K562 (cell line): ENCODE data around the gene ESPN. TPM values are rescaled to one million over a fixed set of nuclear protein-coding genes. Genes with fewer than 3 reads are reported as not detected.
A peak's percentile ranks its signal among the peaks of the same experiment; 100 is the strongest.

ENCODE experiments used
- ATAC-seq: fragments of 200-7000 bp; cut with Tn5 transposase; 3 replicates; pipeline ENCODE4 v1.9.1; 2020; ENCODE audit warnings: moderate library complexity
- BruUV-seq: library from RNA; stranded (reverse); fragments of 400-500 nt; replicated peaks from 2 replicates; lab custom pipeline; 2021; lab: Mats Ljungman, UMichigan
- CTCF ChIA-PET: fragments of 300-600 bp; formaldehyde crosslinking; extraction: SDS; loops from one replicate; lab custom pipeline; 2021; ENCODE audit warnings: low intra/inter-chr PET ratio; lab: Yijun Ruan, JAX
- POLR2A ChIA-PET: fragments of 300-600, 350-650 bp; sonication (Branson Sonifier 250); formaldehyde crosslinking; extraction: SDS; loops from one replicate; lab custom pipeline; 2021; ENCODE audit warnings: antibody characterized with exemption, inconsistent platforms; lab: Yijun Ruan, JAX
- DNase-seq, 4 experiments: peaks; one replicate each; pipeline versions ENCODE4 v3.0.0 to v3.0.0-alpha.2; 2011 to 2018; ENCODE audit warnings: low spot score in 3 of 4, mixed read lengths in 3 of 4; ENCODE audit errors: extremely low read depth in 1 of 4
- FAIRE-seq: peaks from 2 replicates; lab custom pipeline; 2011; peaks lifted over from hg19 to GRCh38; lab: Jason Lieb, UNC
- H2AFZ ChIP-seq: 2 replicates; pipeline ENCODE4 v1.6.0; 2011; ENCODE audit warnings: low read depth, low read length, control low read depth, inconsistent platforms
- H3K27ac ChIP-seq: fragments of 200-600 bp; 3 replicates; pipeline ENCODE4 v1.8.0; 2011; ENCODE audit warnings: low read depth, mild to moderate bottlenecking, control low read depth, inconsistent platforms, low read length, moderate library complexity, mixed read lengths; ENCODE audit errors: extremely low read depth
- H3K27me3 ChIP-seq, 2 experiments: fragments of 300-600 bp in 1 of 2; 2 replicates in 1 of 2; 3 replicates in 1 of 2; pipeline versions ENCODE4 v1.6.0 to v1.8.0; 2011; ENCODE audit warnings: inconsistent platforms in 2 of 2, low read length in 2 of 2, mild to moderate bottlenecking in 1 of 2, mixed read lengths in 1 of 2, moderate library complexity in 1 of 2; ENCODE audit not compliant: control insufficient read depth in 2 of 2, insufficient read depth in 2 of 2
- H3K36me3 ChIP-seq: fragments of 300-600 bp; 3 replicates; pipeline ENCODE4 v1.8.0; 2011; ENCODE audit warnings: mild to moderate bottlenecking, low read length, inconsistent platforms; ENCODE audit not compliant: control insufficient read depth, insufficient read depth
- H3K4me1 ChIP-seq, 2 experiments: fragments of 200-600 bp in 1 of 2; replicated peaks in 1 of 2; 2 replicates in 1 of 2; 3 replicates in 1 of 2; pipeline versions ENCODE4 v1.5.1 to v1.8.0; 2011; ENCODE audit warnings: inconsistent platforms in 2 of 2, low read length in 2 of 2, mild to moderate bottlenecking in 1 of 2, mixed read lengths in 1 of 2, moderate library complexity in 1 of 2; ENCODE audit not compliant: control insufficient read depth in 2 of 2, insufficient read depth in 2 of 2
- H3K4me2 ChIP-seq: 2 replicates; pipeline ENCODE4 v1.6.1; 2011; ENCODE audit warnings: low read length, control low read depth, inconsistent platforms, mixed read lengths; ENCODE audit not compliant: insufficient read depth
- H3K4me3 ChIP-seq: fragments of 200-600 bp; sonication (generic), shearing (Covaris generic); 2 replicates; pipeline ENCODE4 v1.5.1; 2016; ENCODE audit warnings: control low read depth, inconsistent platforms
- H3K79me2 ChIP-seq: fragments of 200-600 bp; 3 replicates; pipeline ENCODE4 v1.8.0; 2011; ENCODE audit warnings: low read length, inconsistent platforms; ENCODE audit not compliant: control insufficient read depth, insufficient read depth
- H3K9ac ChIP-seq, 2 experiments: 2 replicates each; pipeline versions ENCODE4 v1.6.0 to v1.6.1; 2011; ENCODE audit warnings: low read depth in 2 of 2, low read length in 2 of 2, control low read depth in 1 of 2, inconsistent platforms in 1 of 2, mild to moderate bottlenecking in 1 of 2, mixed read lengths in 1 of 2; ENCODE audit not compliant: insufficient read depth in 1 of 2
- H3K9me1 ChIP-seq: one replicate; pipeline ENCODE4 v1.6.0; 2011; ENCODE audit warnings: inconsistent platforms, mild to moderate bottlenecking, low read length, moderate library complexity; ENCODE audit not compliant: control insufficient read depth, insufficient read depth
- H3K9me3 ChIP-seq: replicated peaks from 2 replicates; pipeline ENCODE4 v1.5.1; 2011; ENCODE audit warnings: low read depth, low read length, inconsistent platforms; ENCODE audit not compliant: control insufficient read depth, insufficient read depth
- H4K20me1 ChIP-seq: replicated peaks from 2 replicates; pipeline ENCODE4 v1.6.1; 2011; ENCODE audit warnings: low read length, inconsistent platforms, mixed read lengths; ENCODE audit not compliant: control insufficient read depth, insufficient read depth
- CCAR2 ChIP-seq: fragments of 200-400 bp; formaldehyde crosslinking; IDR thresholded peaks from 2 replicates; pipeline ENCODE4 v1.6.1; 2017; ENCODE audit warnings: mild to moderate bottlenecking, low read depth, low read length
- PHF8 ChIP-seq: fragments of 200-600 bp; sonication (generic); IDR thresholded peaks from 2 replicates; pipeline ENCODE4 v1.6.1; 2012; ENCODE audit warnings: mixed run types, mild to moderate bottlenecking, inconsistent platforms, low read length, moderate library complexity, borderline replicate concordance
- WGBS: fragments of 100-300 bp; shearing (Covaris generic); methylation state at CpG from one replicate; pipeline ENCODE4 v1.1.6; 2016; ENCODE audit warnings: low coverage, mixed read lengths; ENCODE audit not compliant: insufficient coverage; ENCODE audit errors: missing lambda C conversion rate; 5-methylcytosine and 5-hydroxymethylcytosine counted together
- in situ Hi-C: fragments of 300-500 bp; cut with MboI; formaldehyde crosslinking; loops from 4 replicates; pipeline ENCODE4 v1.15.0; 2018; ENCODE audit warnings: inconsistent platforms, mixed read lengths
- intact Hi-C: fragments of 100-400 bp; cut with micrococcal nuclease; formaldehyde crosslinking; loops from 2 replicates; pipeline ENCODE4 v1.14.2; 2022
- polyA plus RNA-seq, 8 experiments: library from polyadenylated mRNA; depleted of rRNA in 4 of 8; stranded (reverse) in 5 of 8; unstranded in 3 of 8; fragments of >200 nt; fragmentation: Nextera tagmentation in 2 of 8; fragmentation: Illumina TruSeq in 1 of 8; extraction: Ambion mirVana in 2 of 8; extraction: Trizol in 1 of 8; gene quantifications; 2 replicates each; pipeline versions ENCODE4 v1.2.1 to v1.2.3, GENCODE V29; 2011 to 2014; ENCODE audit warnings: inconsistent platforms in 1 of 8, missing spikeins in 1 of 8
- total RNA-seq, 7 experiments: library from RNA; depleted of rRNA in 6 of 7; stranded (reverse); fragments of >200 nt in 6 of 7; fragmentation: Illumina TruSeq in 2 of 7; extraction: Trizol in 2 of 7; gene quantifications; 2 replicates each; pipeline versions ENCODE4 v1.2.1 to v1.2.3, GENCODE V29; 2011 to 2021; ENCODE audit warnings: low replicate concordance in 1 of 7
- TF ChIP-seq, protein P1 (sequence below): fragments of 450-650 bp; IDR thresholded peaks from 2 replicates; pipeline ENCODE4 v1.6.1; 2018; ENCODE audit not compliant: partially characterized antibody
- TF ChIP-seq, protein P2 (sequence below): fragments of 250-450 bp; sonication (Bioruptor Pico); IDR thresholded peaks from 2 replicates; pipeline ENCODE4 v1.8.0; 2021; ENCODE audit warnings: mild to moderate bottlenecking, moderate library complexity

ESPN gene
- total and polyA plus RNA-seq, 9 of the 15 experiments (the other 6 are each of a cell fraction or from before 2014, with no cell fraction given) = 0.07 to 1.2 (median 0.45) TPM; not detected in 3

DNA sequence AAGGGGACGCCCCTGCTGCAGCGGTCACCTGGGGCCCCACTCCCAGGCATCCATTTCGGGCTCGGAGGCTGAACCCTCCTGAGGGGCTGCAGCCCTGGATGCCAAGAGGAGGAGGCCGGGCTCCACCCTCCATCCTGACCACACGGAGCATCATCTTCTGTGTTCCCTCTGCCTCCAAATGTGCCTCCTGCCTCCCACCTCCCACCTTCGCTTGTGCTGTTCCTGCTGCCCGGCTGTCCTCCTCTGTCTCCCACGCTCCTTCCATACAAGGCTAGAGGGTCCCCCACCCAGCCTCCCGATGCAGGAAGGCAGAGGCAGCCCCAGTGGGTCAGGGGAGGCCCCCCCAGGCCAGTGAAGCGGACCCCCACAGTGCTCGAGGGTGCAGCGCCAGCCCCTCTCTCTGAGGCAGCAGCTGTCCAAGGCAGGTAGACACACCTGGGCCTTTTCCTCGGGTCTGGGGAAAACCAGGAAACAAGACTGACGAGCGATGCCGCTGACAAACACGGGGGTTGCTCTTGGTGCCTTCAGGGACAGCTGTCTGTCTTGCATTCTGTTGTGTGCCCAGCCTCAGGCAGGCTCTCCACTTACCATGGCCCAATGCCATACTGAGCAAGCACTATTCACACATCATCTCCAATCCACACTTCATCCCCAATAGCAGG, 83.7 kb downstream of the ESPN start (continued):
- TF ChIP-seq, protein P1, sequence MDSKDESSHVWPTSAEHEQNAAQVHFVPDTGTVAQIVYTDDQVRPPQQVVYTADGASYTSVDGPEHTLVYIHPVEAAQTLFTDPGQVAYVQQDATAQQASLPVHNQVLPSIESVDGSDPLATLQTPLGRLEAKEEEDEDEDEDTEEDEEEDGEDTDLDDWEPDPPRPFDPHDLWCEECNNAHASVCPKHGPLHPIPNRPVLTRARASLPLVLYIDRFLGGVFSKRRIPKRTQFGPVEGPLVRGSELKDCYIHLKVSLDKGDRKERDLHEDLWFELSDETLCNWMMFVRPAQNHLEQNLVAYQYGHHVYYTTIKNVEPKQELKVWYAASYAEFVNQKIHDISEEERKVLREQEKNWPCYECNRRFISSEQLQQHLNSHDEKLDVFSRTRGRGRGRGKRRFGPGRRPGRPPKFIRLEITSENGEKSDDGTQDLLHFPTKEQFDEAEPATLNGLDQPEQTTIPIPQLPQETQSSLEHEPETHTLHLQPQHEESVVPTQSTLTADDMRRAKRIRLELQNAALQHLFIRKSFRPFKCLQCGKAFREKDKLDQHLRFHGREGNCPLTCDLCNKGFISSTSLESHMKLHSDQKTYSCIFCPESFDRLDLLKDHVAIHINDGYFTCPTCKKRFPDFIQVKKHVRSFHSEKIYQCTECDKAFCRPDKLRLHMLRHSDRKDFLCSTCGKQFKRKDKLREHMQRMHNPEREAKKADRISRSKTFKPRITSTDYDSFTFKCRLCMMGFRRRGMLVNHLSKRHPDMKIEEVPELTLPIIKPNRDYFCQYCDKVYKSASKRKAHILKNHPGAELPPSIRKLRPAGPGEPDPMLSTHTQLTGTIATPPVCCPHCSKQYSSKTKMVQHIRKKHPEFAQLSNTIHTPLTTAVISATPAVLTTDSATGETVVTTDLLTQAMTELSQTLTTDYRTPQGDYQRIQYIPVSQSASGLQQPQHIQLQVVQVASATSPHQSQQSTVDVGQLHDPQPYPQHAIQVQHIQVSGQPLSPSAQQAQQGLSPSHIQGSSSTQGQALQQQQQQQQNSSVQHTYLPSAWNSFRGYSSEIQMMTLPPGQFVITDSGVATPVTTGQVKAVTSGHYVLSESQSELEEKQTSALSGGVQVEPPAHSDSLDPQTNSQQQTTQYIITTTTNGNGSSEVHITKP = no peak
- no peak for TF ChIP-seq CCAR2
- TF ChIP-seq, all 486 proteins: peak for 2

DNA sequence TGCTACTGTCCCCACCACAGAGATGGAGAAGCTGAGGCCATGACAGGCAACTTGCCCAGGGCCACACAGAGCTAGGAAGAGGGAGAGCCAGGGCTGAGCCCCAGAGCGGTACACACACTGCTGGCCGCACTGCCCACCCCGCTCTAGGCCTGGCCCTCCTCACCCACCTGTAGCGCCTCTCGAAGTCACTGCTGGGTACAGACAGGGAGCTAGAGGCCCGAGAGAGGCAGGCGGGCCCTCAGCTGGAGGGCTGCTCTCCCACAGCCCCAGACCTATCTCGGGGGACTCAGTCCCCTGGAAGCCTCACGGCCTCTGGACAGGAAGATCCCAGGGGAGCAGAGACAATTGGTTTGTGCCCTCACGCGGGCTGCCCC, 84.2 kb downstream of the ESPN start:
- intact Hi-C loops (no loop called here), in situ Hi-C loops (no loop called here)
- CTCF ChIA-PET = no interaction called here
- H2AFZ ChIP-seq = no peak overlapping the region
- H3K27me3 ChIP-seq = peaks cover 57 to 97% of the 10 kb centered on the region in 2 experiments
- no peak for FAIRE-seq
- no TSS peak for BruUV-seq
- 0 out of 4 replicates have a peak overlapping the region, but pooled peaks of 1 of the 2 experiments have one; percentile 4 for H3K9ac ChIP-seq
- no peak overlapping the region for H3K27ac ChIP-seq
- no peaks in the 10 kb centered on the region for H3K36me3 ChIP-seq
- ATAC-seq = peak; percentile 11; the same call in 2 of the 3 replicates
- no peaks in the 10 kb centered on the region for H3K9me3 ChIP-seq
- no peaks in the 10 kb centered on the region for H3K9me1 ChIP-seq
- 10% methylated on average over 11 of the region's 11 CpGs for WGBS
- peaks cover 0 to 59% of the 10 kb centered on the region in 2 experiments; a peak in 2 of 5 replicates for H3K4me1 ChIP-seq
- H3K4me2 ChIP-seq = no peak overlapping the region
- no peak for DNase-seq
- peaks cover 28% of the 10 kb centered on the region; the same call in 1 of the 2 replicates for H4K20me1 ChIP-seq
- no peak overlapping the region for H3K4me3 ChIP-seq
- no peaks in the 10 kb centered on the region for H3K79me2 ChIP-seq
- TF ChIP-seq, protein P2, sequence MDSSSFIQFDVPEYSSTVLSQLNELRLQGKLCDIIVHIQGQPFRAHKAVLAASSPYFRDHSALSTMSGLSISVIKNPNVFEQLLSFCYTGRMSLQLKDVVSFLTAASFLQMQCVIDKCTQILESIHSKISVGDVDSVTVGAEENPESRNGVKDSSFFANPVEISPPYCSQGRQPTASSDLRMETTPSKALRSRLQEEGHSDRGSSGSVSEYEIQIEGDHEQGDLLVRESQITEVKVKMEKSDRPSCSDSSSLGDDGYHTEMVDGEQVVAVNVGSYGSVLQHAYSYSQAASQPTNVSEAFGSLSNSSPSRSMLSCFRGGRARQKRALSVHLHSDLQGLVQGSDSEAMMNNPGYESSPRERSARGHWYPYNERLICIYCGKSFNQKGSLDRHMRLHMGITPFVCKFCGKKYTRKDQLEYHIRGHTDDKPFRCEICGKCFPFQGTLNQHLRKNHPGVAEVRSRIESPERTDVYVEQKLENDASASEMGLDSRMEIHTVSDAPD (CRISPR knock-in tag) = no peak
- no peak for TF ChIP-seq PHF8
- POLR2A ChIA-PET = interaction anchor here (0.8 to 1.1 kb wide), 4 partner anchors 13 to 26 kb away, joined by 3 to 4 read pairs (median 4); no protein-coding TSS in a partner anchor
